Subcutaneous adipose tissue (tissue), 4 donors: ENCODE measurements around the gene PLG. TPM values are rescaled to one million over a fixed set of nuclear protein-coding genes. Genes with fewer than 3 reads are reported as not detected.

Experiments used
- CTCF ChIP-seq: fragments of 450-650 bp; IDR thresholded peaks from one replicate; pipeline ENCODE4 v1.5.1; 2016; ENCODE audit warnings: low read depth, mild to moderate bottlenecking, control low read depth, antibody characterized with exemption, moderate library complexity
- total RNA-seq, 4 donors: library from RNA; depleted of rRNA; stranded (reverse); fragments of >200 nt; gene quantifications; one replicate each; pipeline ENCODE4 v1.1.0, GENCODE V29; 2016

Gene PLG
- total RNA-seq, 4 donors from 2014 or later, result not detected

- TF ChIP-seq CTCF, result no peak
Observed at GRCh38 chr6:160791459-160791858, 89.4 kb downstream of the PLG start.

GRCh38 chr6:160791981-160792418 is 90.0 kb downstream of the PLG start:
- no peak for TF ChIP-seq CTCF

- TF ChIP-seq CTCF, result no peak
Observed at GRCh38 chr6:160792708-160793107, 90.7 kb downstream of the PLG start.

- TF ChIP-seq CTCF, result no peak
Observed at GRCh38 chr6:160793652-160794051, 91.6 kb downstream of the PLG start.

- TF ChIP-seq CTCF, result no peak
Observed at GRCh38 chr6:160795721-160796120, 93.7 kb downstream of the PLG start.

- TF ChIP-seq CTCF, result no peak
Observed at GRCh38 chr6:160798625-160799024, 96.6 kb downstream of the PLG start.

GRCh38 chr6:160799801-160800506 is 97.9 kb downstream of the PLG start:
- no peak for TF ChIP-seq CTCF
